SK-N-SH treated with all-trans-retinoic acid at 6 μM for 48 hours (cell line): ENCODE data around the gene NT5DC1.

Experiments
- ATAC-seq: fragments of 200-7000 bp; cut with Tn5 transposase; 3 replicates; pipeline ENCODE4 v1.9.1; 2020; ENCODE audit warnings: mild to moderate bottlenecking, moderate library complexity
- ARNTL ChIP-seq: fragments of 450-650 bp; formaldehyde crosslinking; IDR thresholded peaks from 2 replicates; pipeline ENCODE4 v1.5.0; 2020; ENCODE audit warnings: low read depth, mild to moderate bottlenecking, moderate library complexity, borderline replicate concordance
- BACH2 ChIP-seq: fragments of 250-450 bp; sonication (Bioruptor Pico); IDR thresholded peaks from 2 replicates; pipeline ENCODE4 v1.9.0; 2021; ENCODE audit warnings: mild to moderate bottlenecking, borderline replicate concordance
- CREB5 ChIP-seq: fragments of 250-450 bp; sonication (Bioruptor Pico); IDR thresholded peaks from 2 replicates; pipeline ENCODE4 v1.5.1; 2020; ENCODE audit warnings: low read depth, mild to moderate bottlenecking, moderate library complexity
- CSDC2 ChIP-seq: fragments of 250-450 bp; sonication (Bioruptor Pico); IDR thresholded peaks from 2 replicates; pipeline ENCODE4 v1.5.0; 2020; ENCODE audit warnings: mild to moderate bottlenecking, moderate library complexity
- CSRNP3 ChIP-seq: fragments of 250-450 bp; sonication (Bioruptor Pico); IDR thresholded peaks from 2 replicates; pipeline ENCODE4 v1.5.1; 2021; ENCODE audit warnings: mild to moderate bottlenecking, moderate library complexity
- ESRRG ChIP-seq: fragments of 250-450 bp; sonication (Bioruptor Pico); IDR thresholded peaks from 2 replicates; pipeline ENCODE4 v1.6.1; 2021; ENCODE audit warnings: mild to moderate bottlenecking
- GLIS3 ChIP-seq: fragments of 250-450 bp; sonication (Bioruptor Pico); IDR thresholded peaks from 2 replicates; pipeline ENCODE4 v1.5.0; 2020; ENCODE audit warnings: mild to moderate bottlenecking, moderate library complexity
- ISL1 ChIP-seq: fragments of 250-450 bp; sonication (Bioruptor Pico); IDR thresholded peaks from 2 replicates; pipeline ENCODE4 v2.1.2; 2022; ENCODE audit warnings: mild to moderate bottlenecking, moderate library complexity
- OSR1 ChIP-seq: fragments of 250-450 bp; sonication (Bioruptor Pico); IDR thresholded peaks from 2 replicates; pipeline ENCODE4 v1.8.0; 2022; ENCODE audit warnings: moderate library complexity, mild to moderate bottlenecking, inconsistent platforms
- PATZ1 ChIP-seq: fragments of 250-450 bp; sonication (Bioruptor Pico); IDR thresholded peaks from 2 replicates; pipeline ENCODE4 v1.8.0; 2020; ENCODE audit warnings: mild to moderate bottlenecking, moderate library complexity, borderline replicate concordance
- POU6F1 ChIP-seq: fragments of 250-450 bp; sonication (Bioruptor Pico); IDR thresholded peaks from 2 replicates; pipeline ENCODE4 v1.8.0; 2021; ENCODE audit warnings: low read depth, mild to moderate bottlenecking, moderate library complexity, borderline replicate concordance
- PPARA ChIP-seq: fragments of 250-450 bp; sonication (Bioruptor Pico); IDR thresholded peaks from 2 replicates; pipeline ENCODE4 v1.5.0; 2020; ENCODE audit warnings: mild to moderate bottlenecking, borderline replicate concordance
- RARB ChIP-seq: fragments of 250-450 bp; sonication (Bioruptor Pico); IDR thresholded peaks from 2 replicates; pipeline ENCODE4 v1.8.0; 2021; ENCODE audit warnings: mild to moderate bottlenecking, moderate library complexity
- SNAI2 ChIP-seq: fragments of 250-450 bp; sonication (Bioruptor Pico); IDR thresholded peaks from 2 replicates; pipeline ENCODE4 v1.5.0; 2020; ENCODE audit warnings: mild to moderate bottlenecking, moderate library complexity
- TCF4 ChIP-seq: fragments of 250-450 bp; sonication (Bioruptor Pico); IDR thresholded peaks from 2 replicates; pipeline ENCODE4 v1.8.0; 2021; ENCODE audit warnings: mild to moderate bottlenecking, moderate library complexity, borderline replicate concordance
- TOX ChIP-seq: fragments of 250-450 bp; sonication (Bioruptor Pico); IDR thresholded peaks from 2 replicates; pipeline ENCODE4 v1.8.0; 2021; ENCODE audit warnings: mild to moderate bottlenecking, moderate library complexity, borderline replicate concordance
- ZFP3 ChIP-seq: fragments of 250-450 bp; sonication (Bioruptor Pico); IDR thresholded peaks from 2 replicates; pipeline ENCODE4 v1.5.0; 2020; ENCODE audit warnings: mild to moderate bottlenecking, moderate library complexity
- ZNF565 ChIP-seq: fragments of 450-650 bp; formaldehyde crosslinking; conservative IDR thresholded peaks from 2 replicates; pipeline ENCODE4 v1.5.0; 2020; ENCODE audit warnings: low read depth, mild to moderate bottlenecking, moderate library complexity
- ZNF70 ChIP-seq: fragments of 450-650 bp; formaldehyde crosslinking; IDR thresholded peaks from 2 replicates; pipeline ENCODE4 v1.5.0; 2020; ENCODE audit warnings: mild to moderate bottlenecking, moderate library complexity
- ZNF8 ChIP-seq: fragments of 450-650 bp; formaldehyde crosslinking; IDR thresholded peaks from 2 replicates; pipeline ENCODE4 v1.5.0; 2020; ENCODE audit warnings: mild to moderate bottlenecking, moderate library complexity

Gene NT5DC1

GRCh38 chr6:116111552-116112528 is 11.2 kb downstream of the NT5DC1 start:
- TF ChIP-seq ZNF70 (CRISPR knock-in tag) = no peak
- no peak for TF ChIP-seq PPARA (CRISPR knock-in tag)
- TF ChIP-seq ISL1 (CRISPR knock-in tag) = no peak
- no peak for TF ChIP-seq ZNF8 (CRISPR knock-in tag)
- no peak for TF ChIP-seq GLIS3 (CRISPR knock-in tag)
- TF ChIP-seq TCF4 = no peak
- no peak for TF ChIP-seq OSR1 (CRISPR knock-in tag)
- TF ChIP-seq CSDC2 (CRISPR knock-in tag) = no peak
- peak; percentile 87 for ATAC-seq

GRCh38 chr6:116113386-116113785 is 12.7 kb downstream of the NT5DC1 start:
- TF ChIP-seq ZNF565 (no peak), PPARA (CRISPR knock-in tag) (no peak), RARB (CRISPR knock-in tag) (no peak), CSRNP3 (CRISPR knock-in tag) (no peak), ARNTL (no peak), ESRRG (CRISPR knock-in tag) (no peak), ZNF8 (CRISPR knock-in tag) (no peak), PATZ1 (no peak), CSDC2 (CRISPR knock-in tag) (no peak)
- no peak for ATAC-seq

GRCh38 chr6:116115781-116116180 is 15.1 kb downstream of the NT5DC1 start:
- ATAC-seq = no peak
- TF ChIP-seq RARB (CRISPR knock-in tag) = no peak
- no peak for TF ChIP-seq TOX (CRISPR knock-in tag)
- no peak for TF ChIP-seq CSDC2 (CRISPR knock-in tag)
- no peak for TF ChIP-seq ZNF565
- TF ChIP-seq ZFP3 (CRISPR knock-in tag) = no peak
- TF ChIP-seq ZNF70 (CRISPR knock-in tag) = no peak
- no peak for TF ChIP-seq SNAI2 (CRISPR knock-in tag)

- TF ChIP-seq ZNF70 (CRISPR knock-in tag) (no peak), OSR1 (CRISPR knock-in tag) (no peak), ZFP3 (CRISPR knock-in tag) (no peak), BACH2 (CRISPR knock-in tag) (no peak), PPARA (CRISPR knock-in tag) (no peak), ESRRG (CRISPR knock-in tag) (no peak), CSRNP3 (CRISPR knock-in tag) (no peak), ISL1 (CRISPR knock-in tag) (no peak), PATZ1 (no peak), TCF4 (no peak), POU6F1 (CRISPR knock-in tag) (no peak), ZNF8 (CRISPR knock-in tag) (no peak), ARNTL (no peak), CREB5 (CRISPR knock-in tag) (no peak)
Measured at GRCh38 chr6:116118608-116119007, 18.0 kb downstream of the NT5DC1 start.

More at GRCh38 chr6:116118608-116119007, 18.0 kb downstream of the NT5DC1 start:
- ATAC-seq = no peak; the same call in 2 of the 3 replicates
